GM21447 (cell line): ENCODE results near the gene C1QTNF8.

Source experiments
- ATAC-seq: cut with Tn5 transposase; IDR thresholded peaks from one replicate; pipeline ENCODE4 v1.9.1; 2021; ENCODE audit not compliant: unreplicated experiment

C1QTNF8 gene

DNA sequence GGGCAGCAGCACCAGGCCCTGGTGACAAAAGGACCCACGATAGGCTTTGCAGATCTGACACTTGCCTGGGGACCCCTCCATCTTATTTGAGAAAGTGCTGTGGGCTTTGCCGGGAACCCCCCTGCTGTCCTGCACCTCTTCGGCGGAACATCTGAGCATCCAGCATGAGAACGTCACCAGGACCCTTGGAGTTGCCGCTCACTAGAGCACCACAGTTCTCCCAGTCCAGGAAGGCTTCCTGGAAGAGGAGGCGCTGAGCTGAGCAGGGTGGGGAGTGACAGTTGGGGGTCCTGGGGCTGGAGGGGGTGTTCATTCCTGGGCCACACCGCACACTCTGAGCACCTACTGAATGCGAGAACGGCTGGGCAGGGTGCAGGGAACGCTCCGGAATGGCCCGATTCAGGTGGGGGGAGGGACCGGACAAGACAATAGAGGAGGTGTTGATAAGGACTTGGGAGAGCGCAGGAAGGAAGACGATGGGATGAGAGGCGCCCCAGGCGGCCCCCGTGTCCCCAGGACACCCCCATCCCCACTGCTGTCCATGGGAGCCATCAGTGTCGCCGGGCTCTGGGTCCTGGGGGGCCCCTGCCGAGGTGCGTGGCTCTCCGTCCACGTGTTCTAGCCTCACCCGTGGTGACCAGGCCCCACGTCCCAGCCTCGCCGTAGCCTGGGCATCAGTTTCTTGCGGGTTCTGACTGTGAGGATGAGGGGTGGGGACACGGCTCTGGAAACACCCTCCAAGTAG is 32.1 kb upstream of the C1QTNF8 start:
- ATAC-seq = no peak

DNA sequence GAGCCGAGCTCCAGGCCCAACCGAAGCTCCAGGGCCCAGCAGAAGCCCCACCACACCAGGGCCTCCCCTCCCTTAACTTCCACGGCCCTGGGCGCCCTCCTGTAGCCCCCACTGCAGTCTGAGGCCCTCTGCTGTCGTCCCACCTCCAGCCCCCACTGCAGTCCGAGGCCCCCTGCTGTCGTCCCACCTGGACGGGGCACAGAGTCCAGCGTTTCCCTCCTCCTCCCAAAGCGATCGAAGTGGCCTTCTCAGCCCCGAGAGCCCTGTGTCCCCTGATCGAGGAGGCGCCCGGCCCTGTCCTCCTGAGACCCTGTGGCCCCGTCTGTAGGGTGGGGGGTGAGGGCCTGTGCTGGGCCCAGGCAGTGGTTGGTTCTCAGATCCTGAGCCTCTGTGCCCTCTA is 31.1 kb upstream of the C1QTNF8 start:
- ATAC-seq = no peak

DNA sequence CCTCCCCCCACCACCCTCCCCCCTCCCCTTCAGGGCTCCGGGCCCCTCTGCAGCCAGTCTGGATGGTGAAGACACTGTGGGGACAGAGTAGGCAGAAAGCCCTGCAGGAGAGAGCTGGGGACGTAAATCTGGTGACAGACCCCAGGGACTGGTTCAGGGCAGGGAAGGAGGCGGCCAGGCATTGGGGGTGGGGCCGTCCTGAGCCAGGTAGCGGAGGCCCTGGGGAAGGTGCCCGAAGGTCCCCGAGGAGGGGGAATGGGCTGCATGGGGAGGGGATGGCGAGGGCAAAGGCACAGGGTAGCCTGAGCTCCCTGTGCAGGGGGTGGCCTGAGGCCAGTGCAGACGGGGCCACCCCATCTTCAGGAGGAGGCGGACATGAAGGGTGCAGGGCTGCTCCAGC is 30.5 kb upstream of the C1QTNF8 start:
- ATAC-seq = no peak

DNA sequence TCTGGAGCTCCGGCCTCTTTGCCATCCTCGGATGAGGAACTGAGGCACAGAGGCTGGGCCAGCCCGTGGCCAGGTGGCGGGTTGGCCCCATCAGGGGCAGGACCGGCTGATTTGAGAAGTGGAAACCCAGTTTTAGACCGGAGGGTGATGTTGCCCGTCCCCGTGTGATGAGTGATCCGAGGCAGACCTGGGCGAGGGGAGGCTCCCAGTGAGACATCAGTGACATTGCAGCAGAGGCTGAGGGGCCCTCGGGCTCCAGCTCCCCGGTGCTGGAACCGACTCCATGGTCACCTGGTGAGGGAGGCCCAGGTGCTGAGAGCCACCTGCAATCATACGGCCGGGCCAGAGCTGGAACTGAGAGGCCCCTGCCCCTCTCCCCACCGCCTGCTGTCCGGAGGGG is 30.0 kb upstream of the C1QTNF8 start:
- no peak for ATAC-seq

DNA sequence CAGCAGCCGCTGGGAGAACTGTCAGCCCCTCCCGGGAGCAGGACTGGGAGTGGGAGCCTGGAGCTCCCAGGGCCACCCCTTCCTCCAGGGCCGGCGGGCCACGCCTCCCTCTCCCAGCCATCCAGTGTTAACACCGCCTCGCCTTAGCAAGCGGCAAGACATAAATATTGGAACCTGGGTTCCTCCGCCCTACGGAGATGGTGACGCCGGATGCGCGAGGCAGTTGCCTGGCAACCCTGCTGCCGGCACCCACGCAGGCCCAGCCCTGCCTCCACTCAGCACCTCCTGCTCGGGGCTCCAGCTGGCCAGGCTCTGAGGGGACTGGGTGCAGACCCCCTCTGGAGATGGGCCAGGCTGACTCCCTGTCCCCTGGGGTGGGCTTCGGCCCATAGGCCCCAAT is 29.4 kb upstream of the C1QTNF8 start:
- ATAC-seq = no peak

DNA sequence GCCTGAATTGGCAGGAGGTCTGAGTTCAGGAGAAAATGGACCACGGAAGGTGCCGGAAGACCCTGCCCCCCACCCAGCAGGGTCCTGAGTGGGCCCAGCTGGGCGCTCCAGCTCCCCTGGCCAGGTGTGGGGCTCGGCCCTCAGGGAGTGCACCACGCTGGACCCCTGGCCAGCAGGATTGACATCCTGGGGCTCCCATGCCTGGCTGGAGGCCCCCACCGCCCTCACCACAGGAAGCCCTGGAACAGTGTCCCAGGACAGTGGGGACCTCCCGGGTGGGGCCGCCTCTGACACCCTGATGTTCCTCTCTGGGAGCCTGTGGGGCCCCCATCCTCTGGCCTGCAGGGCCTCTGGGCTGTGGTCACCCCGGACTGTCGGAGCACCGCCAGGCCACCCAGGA is 28.8 kb upstream of the C1QTNF8 start:
- ATAC-seq = no peak

DNA sequence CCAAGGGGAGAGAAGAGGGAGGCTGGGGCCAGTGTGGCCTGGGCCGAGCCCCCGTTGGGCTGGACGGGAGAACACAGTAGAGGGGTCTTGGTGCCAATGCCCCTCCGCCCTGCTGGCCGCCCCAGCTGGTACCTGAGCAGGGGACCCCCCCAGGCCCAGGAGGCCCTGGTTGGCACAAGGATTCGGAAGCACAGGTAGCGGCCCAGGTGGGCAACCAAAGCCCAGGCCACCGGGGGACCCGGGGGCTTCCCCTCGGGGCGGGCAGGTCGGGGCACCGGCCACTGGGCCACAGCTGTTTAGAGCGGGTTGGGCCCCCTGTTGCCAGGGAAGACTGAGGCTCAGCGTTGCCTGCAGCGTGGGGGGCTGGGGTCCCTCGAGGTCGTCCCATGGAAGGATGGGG is 28.2 kb upstream of the C1QTNF8 start:
- ATAC-seq = no peak

DNA sequence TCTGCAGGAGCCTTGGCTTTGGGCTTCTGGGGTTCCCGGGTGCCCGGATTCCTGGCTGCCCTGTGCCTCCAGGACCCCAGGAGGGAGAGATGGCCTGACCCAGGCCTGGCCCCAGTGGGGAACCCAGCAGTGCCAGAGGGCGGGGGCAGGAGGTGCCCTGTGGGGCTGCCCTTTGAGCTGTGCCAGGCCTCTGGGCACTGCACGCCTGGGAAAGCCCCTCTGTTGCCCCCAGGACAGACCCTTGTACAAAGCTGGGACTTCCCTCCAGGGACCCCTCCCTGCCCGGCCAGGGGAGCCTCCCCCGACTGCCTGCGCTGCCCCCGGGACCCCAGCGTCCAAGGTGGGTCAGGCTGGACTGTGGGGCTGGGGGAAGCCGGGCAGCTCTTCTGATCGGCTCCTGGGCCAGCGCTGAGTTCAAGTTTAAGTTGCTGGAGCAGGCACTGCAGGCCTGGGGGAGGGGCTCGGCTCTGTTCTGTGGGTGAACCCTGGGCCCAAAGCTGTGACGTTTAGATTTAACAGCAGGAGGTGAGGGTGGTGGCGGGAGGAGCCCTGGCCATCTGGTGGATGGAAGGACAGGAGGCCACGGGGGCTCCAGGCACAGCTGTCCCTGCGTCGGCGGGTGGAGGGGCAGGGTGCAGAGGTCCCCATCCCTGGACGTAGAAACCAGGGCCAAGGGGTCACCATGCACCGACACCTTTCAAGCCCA is 27.6 kb upstream of the C1QTNF8 start:
- ATAC-seq = no peak

DNA sequence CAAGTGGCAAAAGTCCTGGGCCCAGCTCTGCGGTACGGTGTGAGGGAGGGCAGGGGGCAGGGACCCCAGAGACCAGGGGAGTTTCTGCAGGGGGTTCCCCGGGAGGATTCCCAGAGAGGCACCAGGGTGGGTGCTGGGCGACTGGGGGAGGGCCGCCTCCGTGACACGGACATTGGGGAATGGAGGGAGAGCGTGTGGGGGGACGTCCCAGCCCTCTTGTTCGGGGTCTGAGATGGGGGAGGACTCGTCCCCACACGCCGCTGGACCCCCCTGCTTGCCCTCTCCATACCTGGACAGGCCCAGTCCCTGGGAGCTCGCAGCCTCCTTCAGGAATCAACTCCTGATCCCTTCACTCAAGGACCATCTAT is 26.3 kb upstream of the C1QTNF8 start:
- no peak for ATAC-seq

DNA sequence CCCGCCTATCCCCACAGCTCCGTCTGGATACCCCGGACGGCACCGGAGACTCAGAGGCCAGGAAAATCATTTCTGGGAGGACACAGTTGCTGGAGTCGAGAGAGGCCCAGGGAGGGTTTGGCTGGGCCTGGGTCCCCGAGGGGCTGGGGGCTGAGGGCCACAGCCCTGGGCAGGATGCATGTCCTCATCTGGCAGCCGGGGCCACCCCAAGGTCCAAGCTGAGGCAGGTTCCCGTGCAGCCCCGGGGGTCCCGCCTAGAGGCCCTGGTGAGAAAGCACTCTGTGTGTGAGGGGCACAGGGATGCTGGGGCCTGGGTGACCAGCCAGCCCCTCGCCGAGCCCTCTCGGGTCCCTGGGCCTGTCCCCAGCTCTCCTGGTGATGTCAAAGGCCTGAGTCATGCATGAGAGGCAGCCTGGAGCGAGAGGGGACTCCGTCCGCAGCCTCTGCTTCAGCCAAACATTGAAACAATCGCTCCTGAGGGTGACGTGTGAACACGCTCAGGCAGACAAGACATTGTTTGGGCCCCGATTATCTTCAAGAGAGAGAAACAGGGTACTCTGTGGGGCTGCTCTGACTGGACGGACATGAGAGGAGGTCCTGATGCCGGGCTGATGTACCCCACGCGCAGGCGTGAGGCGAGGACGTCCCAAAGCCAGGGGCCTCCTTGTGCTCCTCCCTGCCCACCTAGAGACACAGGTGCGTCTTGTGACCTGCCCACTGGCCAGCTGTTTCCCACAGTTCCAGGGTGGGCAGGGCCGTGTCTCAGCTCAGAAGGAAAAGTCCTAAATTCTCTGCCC is 25.8 kb upstream of the C1QTNF8 start:
- ATAC-seq = no peak

DNA sequence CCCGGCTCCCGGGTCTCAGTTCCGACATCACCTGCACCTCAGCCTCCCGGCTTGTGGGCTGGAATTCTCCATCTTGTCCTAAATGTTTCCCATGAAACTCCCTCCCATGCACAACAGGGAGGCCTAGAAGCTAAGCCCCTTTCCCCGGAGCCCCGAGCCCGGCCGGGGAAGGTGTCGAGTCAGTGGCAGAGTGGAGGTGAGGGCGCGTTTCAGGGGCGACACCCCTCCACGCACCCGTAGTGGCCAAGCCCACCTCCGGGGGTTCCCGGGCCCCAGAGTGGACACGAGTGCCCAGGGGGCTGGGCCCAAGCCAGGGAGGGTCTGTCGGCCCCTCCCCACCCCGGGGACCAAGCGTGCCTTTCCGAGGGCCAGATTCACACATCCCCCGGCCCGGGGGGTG is 25.0 kb upstream of the C1QTNF8 start:
- no peak for ATAC-seq

DNA sequence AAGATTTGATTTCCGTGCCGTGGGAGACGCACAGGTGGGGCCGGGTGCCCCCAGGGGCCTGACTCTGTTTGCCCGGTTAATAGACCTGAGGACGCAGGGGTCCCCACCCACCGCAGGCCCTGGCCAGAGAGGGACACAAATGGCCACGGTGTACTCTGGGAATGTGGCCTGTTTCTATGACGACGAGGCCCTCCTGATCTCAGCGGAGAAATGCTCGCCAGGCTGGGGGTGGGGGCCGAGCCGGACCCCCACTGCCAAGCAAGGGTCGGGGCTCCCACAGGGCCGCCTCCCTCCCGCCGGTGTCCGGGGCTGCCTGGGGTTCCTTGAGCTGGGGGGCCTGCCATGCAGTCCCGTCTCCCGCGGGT is 24.5 kb upstream of the C1QTNF8 start:
- no peak for ATAC-seq

DNA sequence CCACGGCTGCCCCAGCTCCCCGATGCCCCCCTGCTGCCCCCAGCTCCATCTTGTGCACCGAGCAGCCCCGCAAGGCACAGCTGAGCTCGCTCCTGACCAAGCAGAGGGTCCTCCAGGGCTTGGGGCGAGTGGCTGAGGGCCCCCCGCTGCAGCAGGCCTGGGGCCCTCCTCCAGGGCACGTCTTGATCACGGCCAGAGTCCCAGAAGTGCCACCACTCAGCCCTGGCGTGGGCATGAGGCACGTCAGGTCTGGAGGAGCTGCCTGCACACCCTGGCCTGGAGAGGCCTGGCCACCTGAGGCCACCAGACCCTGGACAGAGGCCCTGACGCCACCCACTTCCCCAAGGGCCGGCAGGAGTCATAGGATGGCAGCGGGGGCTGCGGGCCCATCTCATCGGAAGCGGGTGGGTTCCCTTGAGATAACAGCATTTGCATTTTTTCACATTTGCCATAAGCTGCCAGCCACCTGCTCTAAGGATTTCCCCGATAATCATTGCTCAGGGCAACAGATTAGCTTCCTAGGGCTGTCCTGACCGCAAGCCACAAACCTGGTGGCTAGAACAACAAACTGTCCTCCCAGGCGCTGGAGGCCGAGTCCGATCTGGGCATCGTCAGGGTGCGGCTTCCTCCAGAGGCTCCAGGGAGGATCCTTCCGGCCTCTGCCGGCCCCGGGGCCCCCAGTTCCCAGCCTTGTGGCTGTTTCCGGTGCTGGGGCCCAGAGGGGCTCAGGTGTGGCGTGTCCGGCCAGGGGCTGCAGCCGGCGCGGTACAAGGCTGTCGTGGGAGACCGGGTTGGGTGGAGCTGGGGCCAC is 23.9 kb upstream of the C1QTNF8 start:
- no peak for ATAC-seq

DNA sequence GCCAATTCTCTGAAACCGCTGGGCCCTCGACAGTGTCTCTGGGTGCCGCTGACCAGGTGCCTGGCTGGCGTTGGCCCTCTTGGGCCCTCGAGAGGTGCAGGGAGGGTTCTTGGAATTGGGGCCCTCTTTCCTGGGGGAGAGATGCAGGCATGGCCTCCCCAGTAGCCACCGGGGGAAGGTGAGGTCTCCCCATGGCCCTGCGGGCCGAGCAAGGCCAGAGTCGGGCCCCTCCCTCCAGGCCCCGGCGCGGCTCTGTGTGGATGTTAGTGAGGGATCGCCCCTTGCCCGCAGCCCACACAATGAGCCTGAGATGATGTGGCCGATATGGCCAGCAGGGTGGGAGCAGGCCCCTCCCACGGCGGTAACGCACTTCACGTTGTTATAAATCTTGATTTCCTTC is 23.1 kb upstream of the C1QTNF8 start:
- ATAC-seq = no peak

DNA sequence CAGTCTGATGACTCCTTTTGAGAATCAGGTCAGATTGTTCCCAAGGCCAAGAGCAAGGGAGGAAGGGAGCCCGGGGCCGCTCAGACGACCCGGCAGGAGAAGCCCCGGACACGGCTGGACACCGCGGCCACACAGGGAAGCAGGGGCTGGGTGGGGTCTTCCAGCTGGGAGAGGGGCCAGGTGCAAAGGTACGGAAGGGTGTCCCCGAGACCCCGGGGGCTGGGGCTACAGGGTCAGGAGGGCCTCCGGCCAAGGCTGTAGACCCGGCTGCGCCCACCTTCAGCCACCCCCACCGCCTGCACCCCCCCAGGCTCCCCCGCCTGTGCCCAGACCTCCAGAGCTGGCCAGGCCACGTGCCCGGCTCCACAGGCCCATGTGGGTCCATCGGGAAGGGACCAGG is 21.9 kb upstream of the C1QTNF8 start:
- ATAC-seq = no peak

DNA sequence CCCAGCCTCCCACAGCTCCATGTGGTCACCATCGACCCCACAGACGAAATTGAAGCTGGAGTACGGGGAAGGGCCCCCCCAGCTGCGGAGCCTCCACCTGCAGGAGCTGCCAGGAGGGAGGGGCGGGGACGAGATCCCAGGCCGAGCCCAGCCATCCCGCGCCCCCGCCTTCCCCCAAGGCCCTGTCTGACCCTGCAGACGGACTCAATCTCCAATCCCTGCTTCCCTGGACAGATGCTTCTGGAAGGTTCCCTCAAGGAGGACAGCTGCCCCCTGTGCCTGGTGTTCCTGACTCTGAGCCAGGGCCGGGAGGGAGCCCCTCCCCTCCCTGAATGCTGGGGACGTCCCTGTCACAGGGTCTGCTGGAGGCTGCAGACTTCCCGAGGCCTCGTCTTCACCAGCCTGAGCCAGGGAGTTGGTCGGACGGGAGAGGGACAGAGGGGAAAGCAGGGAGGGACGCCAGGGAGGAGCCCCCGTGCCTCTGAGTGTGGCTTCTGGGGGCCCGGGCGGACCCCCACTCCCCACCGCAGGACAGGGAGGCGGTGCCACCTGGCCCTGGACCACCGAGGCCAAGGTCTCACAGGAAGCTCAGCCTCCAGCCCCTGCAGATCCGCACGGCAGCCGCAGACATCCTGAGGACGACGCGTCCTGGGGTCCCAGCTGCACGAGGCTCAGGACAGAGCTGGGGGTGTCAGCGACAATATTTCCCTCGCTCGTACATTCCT is 21.3 kb upstream of the C1QTNF8 start:
- no peak for ATAC-seq

DNA sequence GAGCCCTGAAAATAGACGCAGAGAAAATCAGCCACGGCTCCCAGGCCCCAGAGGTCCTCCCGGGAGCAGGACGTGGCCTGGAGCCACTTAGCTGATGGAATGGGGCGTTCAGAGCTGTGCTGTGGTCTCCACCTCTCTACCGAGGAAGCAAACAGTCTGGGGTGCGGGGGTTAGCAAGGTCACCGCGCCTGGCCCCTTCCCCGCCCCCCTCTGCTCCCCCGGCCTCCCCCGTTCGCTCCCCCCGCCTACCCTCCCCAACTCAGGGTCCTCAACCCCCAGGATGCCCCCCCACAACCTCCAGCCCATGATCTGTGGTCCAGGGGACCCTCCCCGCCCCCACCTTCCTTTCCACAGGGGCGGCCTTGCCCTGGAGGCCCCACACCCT is 20.6 kb upstream of the C1QTNF8 start:
- no peak for ATAC-seq

DNA sequence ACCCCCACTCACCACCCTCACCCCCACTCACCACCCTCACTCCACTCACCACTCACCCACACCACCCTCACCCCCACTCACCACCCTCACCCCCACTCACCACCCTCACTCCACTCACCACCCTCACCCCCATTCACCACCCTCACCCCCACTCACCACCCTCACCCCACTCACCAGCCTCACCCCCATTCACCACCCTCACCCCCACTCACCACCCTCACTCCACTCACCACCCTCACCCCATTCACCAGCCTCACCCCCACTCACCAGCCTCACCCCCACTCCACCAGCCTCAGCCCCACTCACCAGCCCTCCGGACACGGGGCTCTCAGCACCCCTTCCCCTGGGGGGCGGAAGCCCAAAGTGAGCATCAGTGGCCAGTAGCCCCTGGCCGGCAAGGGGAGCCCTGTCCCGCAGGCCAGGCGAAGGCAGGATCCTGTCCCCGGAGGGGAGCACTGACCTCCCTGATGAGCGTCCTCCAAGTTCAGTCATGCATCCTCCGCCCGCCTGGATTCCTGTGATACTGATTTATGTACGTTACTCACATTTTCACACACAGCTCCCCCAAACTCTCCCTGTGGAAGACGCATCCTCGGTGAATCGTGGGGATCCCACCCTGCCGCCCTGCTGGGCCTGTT is 18.0 kb upstream of the C1QTNF8 start:
- no peak for ATAC-seq

DNA sequence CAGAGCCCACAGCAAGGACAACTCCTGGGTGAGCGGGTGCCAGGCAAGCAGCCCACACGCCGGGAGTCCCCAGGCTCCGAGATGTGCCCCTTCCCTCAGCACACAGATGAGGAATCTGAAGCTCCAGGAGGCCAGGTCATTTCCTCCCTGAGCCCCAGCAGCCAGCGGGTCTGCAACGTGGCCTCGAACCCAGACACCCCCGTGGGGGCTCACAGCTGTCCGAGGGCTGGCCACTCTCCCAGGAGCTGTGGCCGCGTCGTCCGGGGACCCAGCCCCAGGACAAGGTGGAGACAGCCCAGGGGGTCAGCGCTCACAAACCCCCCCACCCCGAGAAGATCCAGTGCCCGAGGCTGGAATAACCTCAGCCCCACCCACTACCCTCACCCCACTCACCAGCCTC is 17.4 kb upstream of the C1QTNF8 start:
- no peak for ATAC-seq

DNA sequence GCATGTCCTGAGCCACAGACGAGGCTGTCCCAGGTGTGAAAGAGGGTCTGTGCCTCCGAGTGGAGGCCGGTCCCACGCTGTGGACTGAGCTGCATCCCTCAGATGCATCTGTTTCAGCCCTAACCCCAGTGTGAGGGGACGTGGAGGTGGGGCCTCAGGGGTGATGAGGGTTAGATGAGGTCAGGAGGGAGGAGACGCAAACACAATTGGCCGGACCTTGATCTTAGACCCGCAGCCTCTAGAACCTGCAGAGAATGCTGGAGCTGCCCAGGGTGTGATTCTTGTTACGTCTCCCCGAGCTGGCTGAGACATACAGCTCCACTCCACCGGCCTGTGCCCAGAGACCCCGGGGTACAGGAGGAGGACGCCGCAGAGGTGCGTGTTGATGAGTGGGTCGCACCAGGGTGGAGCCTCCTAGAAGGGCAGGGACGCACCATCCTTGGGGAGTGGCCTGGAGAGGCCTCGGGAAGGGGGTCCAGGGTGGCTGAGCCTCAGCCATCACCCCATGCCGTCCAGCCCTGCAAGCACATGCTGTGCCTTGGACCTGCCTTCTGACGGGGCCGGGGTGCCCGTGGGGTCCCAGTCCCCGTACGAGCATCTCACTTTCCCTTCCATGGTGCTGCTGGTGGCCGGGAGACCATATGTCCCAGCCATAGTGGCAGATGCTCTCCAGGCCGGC is 16.6 kb upstream of the C1QTNF8 start:
- no peak for ATAC-seq
